ENCODE results near the gene PZP.

Gene PZP

DNA sequence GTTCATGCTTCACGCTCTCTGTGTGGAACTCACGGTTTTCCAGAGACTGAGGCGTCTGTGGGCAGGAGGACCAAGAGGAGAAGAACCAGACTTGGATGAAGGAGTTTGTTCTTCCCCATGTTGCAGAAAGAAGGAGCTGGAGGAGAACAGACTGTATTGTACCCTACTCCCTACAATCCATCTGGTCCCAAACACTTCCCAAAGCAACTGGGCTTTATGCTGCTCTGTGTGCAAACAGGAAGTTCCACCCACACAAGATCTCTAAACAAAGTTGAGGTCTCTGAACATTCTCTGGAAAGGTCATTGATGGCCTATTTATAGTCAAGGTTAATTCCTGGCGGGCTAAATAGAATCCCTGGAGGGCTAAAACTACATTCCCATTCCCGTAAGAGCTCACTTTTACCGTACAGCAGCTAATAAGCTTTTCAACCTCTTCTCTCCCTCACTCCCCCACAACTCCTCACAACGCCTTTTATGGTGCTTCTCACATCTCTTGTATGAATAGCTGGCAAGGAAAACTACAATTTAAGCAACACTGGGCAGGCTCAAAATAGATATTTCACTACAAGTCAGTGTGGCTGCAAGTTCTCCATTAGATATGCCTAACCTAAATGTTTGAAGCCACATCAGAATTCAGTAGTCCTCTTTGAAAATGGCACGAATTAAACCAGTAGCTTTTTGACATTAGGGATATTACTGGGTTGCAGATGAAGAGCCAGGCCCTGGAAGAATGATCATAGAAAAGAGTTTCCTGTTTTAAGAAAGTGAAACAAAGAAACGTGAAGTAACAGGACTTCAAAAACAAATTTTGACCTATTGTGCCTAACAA, 92.2 kb downstream of the PZP start, which contains the start of gene A2M:
Gene A2M, minus strand, starts transcription at position 189 of the 829 bp plus-strand sequence. Its CDS starts 70 bp downstream, at position 119.
- Histone ChIP-seq H3K79me2 (ENCODE audit: insufficient read depth, low read depth) (no peaks in the 10 kb centered on the region), H3K9ac (no peak within 1 kb of the TSS), H3K4me2 (no peak within 1 kb of the TSS), H3K27me3 (ENCODE audit: insufficient read depth, low read depth) (no peaks in the 10 kb centered on the region), H3K36me3 (ENCODE audit: insufficient read depth) (no peaks in the 10 kb centered on the region), H4K20me1 (ENCODE audit: insufficient read depth) (no peaks in the 10 kb centered on the region), H2AFZ (ENCODE audit: low read depth) (peak within 1 kb of the TSS; percentile 10; the same call in 1 of the 2 replicates), H3K4me3 (IDR thresholded peaks at IDR 0.05; ENCODE audit: insufficient read depth, low read depth, low read length) (no peak within 1 kb of the TSS), H3K27ac (no peak within 1 kb of the TSS), H3K4me1 (ENCODE audit: low read depth, poor library complexity, severe bottlenecking) (no peaks in the 10 kb centered on the region)
- TF ChIP-seq, protein P1, sequence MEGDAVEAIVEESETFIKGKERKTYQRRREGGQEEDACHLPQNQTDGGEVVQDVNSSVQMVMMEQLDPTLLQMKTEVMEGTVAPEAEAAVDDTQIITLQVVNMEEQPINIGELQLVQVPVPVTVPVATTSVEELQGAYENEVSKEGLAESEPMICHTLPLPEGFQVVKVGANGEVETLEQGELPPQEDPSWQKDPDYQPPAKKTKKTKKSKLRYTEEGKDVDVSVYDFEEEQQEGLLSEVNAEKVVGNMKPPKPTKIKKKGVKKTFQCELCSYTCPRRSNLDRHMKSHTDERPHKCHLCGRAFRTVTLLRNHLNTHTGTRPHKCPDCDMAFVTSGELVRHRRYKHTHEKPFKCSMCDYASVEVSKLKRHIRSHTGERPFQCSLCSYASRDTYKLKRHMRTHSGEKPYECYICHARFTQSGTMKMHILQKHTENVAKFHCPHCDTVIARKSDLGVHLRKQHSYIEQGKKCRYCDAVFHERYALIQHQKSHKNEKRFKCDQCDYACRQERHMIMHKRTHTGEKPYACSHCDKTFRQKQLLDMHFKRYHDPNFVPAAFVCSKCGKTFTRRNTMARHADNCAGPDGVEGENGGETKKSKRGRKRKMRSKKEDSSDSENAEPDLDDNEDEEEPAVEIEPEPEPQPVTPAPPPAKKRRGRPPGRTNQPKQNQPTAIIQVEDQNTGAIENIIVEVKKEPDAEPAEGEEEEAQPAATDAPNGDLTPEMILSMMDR (conservative IDR thresholded peaks at IDR 0.05; ENCODE audit: low read depth, low read length) = no peak

DNA sequence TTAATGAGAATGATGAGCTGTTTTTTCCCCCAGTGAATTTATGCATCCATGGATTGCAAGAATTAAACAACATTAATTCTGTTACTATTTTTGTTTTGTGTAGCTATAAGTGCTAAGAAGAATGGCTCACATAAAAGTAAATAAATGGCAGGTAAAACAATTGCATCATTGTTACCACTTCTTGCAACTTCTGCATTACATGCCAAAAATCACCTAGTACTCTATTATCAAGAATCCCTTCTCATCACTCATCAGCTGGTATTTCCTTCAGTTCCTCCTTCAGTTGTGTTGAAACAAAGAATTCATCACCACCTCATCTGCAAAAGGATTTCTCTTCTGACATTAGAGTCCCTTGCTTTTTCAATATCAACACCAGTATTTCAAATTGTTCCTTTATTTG, 93.2 kb downstream of the PZP start:
- H3K36me3 ChIP-seq (ENCODE audit: insufficient read depth) = no peaks in the 10 kb centered on the region
- H3K4me2 ChIP-seq = no peak overlapping the region
- H3K27me3 ChIP-seq (ENCODE audit: insufficient read depth, low read depth) = no peaks in the 10 kb centered on the region
- H2AFZ ChIP-seq (ENCODE audit: low read depth) = no peak overlapping the region
- no peak overlapping the region for H3K4me3 ChIP-seq (IDR thresholded peaks at IDR 0.05; ENCODE audit: insufficient read depth, low read depth, low read length)
- no peaks in the 10 kb centered on the region for H4K20me1 ChIP-seq (ENCODE audit: insufficient read depth)
- TF ChIP-seq, protein P1 (conservative IDR thresholded peaks at IDR 0.05; ENCODE audit: low read depth, low read length) = no peak
- H3K27ac ChIP-seq = no peak overlapping the region
- no peaks in the 10 kb centered on the region for H3K79me2 ChIP-seq (ENCODE audit: insufficient read depth, low read depth)
- H3K4me1 ChIP-seq (ENCODE audit: low read depth, poor library complexity, severe bottlenecking) = no peaks in the 10 kb centered on the region
- H3K9ac ChIP-seq = no peak overlapping the region

DNA sequence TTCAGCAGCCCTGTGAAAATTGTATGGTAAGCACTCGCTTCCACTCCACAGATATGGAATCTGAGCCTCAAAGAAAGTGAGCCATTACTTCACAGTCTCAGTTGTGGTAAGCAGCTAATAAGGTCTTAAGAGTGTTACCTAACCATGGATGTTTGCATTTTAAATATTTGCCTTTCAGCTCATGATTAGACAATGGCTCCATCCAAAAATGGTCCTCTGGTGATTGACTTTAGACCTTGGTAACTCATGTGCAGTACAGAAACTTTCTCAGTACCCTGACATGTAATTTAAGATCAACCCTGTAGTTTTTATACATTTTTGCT, 94.2 kb downstream of the PZP start:
- Histone ChIP-seq H4K20me1 (ENCODE audit: insufficient read depth) (no peaks in the 10 kb centered on the region), H3K36me3 (ENCODE audit: insufficient read depth) (no peaks in the 10 kb centered on the region), H3K27me3 (ENCODE audit: insufficient read depth, low read depth) (no peaks in the 10 kb centered on the region), H2AFZ (ENCODE audit: low read depth) (no peak overlapping the region), H3K4me1 (ENCODE audit: low read depth, poor library complexity, severe bottlenecking) (no peaks in the 10 kb centered on the region), H3K4me2 (no peak overlapping the region), H3K27ac (no peak overlapping the region), H3K9ac (no peak overlapping the region), H3K4me3 (IDR thresholded peaks at IDR 0.05; ENCODE audit: insufficient read depth, low read depth, low read length) (no peak overlapping the region), H3K79me2 (ENCODE audit: insufficient read depth, low read depth) (no peaks in the 10 kb centered on the region)
- TF ChIP-seq, protein P1 (conservative IDR thresholded peaks at IDR 0.05; ENCODE audit: low read depth, low read length) = no peak

DNA sequence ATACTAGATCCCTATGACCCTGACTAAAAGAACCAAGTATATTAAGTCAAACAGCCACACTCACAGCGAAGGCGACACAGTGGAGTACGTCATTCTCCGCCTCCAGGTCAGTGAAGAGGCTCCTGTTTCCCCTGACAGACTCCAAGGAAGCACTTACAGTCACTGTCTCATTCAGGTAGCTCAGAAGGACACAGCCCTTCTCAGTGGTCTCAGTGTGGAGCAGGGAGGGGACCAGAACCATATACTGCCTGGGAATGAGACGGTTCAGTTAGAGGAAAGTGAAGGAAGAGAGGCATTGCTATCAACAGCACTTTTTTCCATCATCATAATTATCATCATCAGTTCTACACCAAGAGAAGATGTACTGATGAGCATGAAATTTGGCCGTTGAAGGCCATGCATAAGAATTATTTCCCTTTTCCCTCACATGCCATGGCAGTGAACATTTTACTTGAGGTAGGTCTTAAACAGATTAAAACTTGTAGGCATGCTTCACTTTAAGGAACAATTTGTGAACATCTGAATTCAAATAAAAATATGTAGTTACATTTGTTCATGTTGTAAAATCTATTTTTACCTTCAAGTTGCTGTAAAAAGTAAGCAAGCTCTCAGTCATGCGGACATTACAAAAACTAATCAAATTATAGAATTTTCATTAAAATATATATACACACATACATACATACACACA, 94.8 kb downstream of the PZP start:
- Histone ChIP-seq H3K27me3 (ENCODE audit: insufficient read depth, low read depth) (no peaks in the 10 kb centered on the region), H3K4me1 (ENCODE audit: low read depth, poor library complexity, severe bottlenecking) (no peaks in the 10 kb centered on the region), H3K27ac (no peak overlapping the region), H3K4me3 (IDR thresholded peaks at IDR 0.05; ENCODE audit: insufficient read depth, low read depth, low read length) (no peak overlapping the region), H3K36me3 (ENCODE audit: insufficient read depth) (no peaks in the 10 kb centered on the region), H3K79me2 (ENCODE audit: insufficient read depth, low read depth) (no peaks in the 10 kb centered on the region), H3K9ac (no peak overlapping the region), H2AFZ (ENCODE audit: low read depth) (no peak overlapping the region), H4K20me1 (ENCODE audit: insufficient read depth) (no peaks in the 10 kb centered on the region), H3K4me2 (no peak overlapping the region)
- TF ChIP-seq, protein P1 (conservative IDR thresholded peaks at IDR 0.05; ENCODE audit: low read depth, low read length) = no peak

Data from KMS-11 (cell line).